ENCODE measurements around the gene DTNB.
"Not testable (repeated sequence)": the region's sequence is repeated elsewhere in the genome, so short reads cannot be mapped to it uniquely, and the experiment has no call there.

DTNB gene

GRCh38 chr2:25673300-25674076, at the start of gene DTNB:
TSS of gene DTNB (minus strand) at chr2:25673577. CDS start at chr2:25652660, 20,917 bp downstream.
- peak within 1 kb of the TSS; percentile 69 for H3K4me3 ChIP-seq (ENCODE audit: low read length)
- peaks cover 11% of the 10 kb centered on the region for H3K4me1 ChIP-seq (ENCODE audit: insufficient read depth, low read length)
- no peaks in the 10 kb centered on the region for H3K27me3 ChIP-seq (ENCODE audit: insufficient read depth, low read length)
- peak within 1 kb of the TSS; percentile 84 for H2AFZ ChIP-seq (ENCODE audit: low read depth, low read length)
- no peaks in the 10 kb centered on the region for H3K36me3 ChIP-seq (ENCODE audit: insufficient read depth, low read length)
- no peaks in the 10 kb centered on the region for H3K9me3 ChIP-seq (ENCODE audit: low read length)

- H3K36me3 ChIP-seq (ENCODE audit: insufficient read depth, low read length) = no peaks in the 10 kb centered on the region
- H3K27me3 ChIP-seq (ENCODE audit: insufficient read depth, low read length) = no peaks in the 10 kb centered on the region
- H3K9me3 ChIP-seq (ENCODE audit: low read length) = no peaks in the 10 kb centered on the region
- H3K4me1 ChIP-seq (ENCODE audit: insufficient read depth, low read length) = peaks cover 15% of the 10 kb centered on the region
- H2AFZ ChIP-seq (ENCODE audit: low read depth, low read length) = no peak overlapping the region
- H3K4me3 ChIP-seq (ENCODE audit: low read length) = no peak overlapping the region
Observed at GRCh38 chr2:25722224-25722623, 48.8 kb upstream of the DTNB start.

GRCh38 chr2:25720575-25720974, 47.2 kb upstream of the DTNB start:
- no peak overlapping the region for H3K4me3 ChIP-seq (ENCODE audit: low read length)
- no peaks in the 10 kb centered on the region for H3K27me3 ChIP-seq (ENCODE audit: insufficient read depth, low read length)
- no peak overlapping the region for H2AFZ ChIP-seq (ENCODE audit: low read depth, low read length)
- no peaks in the 10 kb centered on the region for H3K9me3 ChIP-seq (ENCODE audit: low read length)
- no peaks in the 10 kb centered on the region for H3K36me3 ChIP-seq (ENCODE audit: insufficient read depth, low read length)
- H3K4me1 ChIP-seq (ENCODE audit: insufficient read depth, low read length) = peaks cover 15% of the 10 kb centered on the region

- Histone ChIP-seq H3K9me3 (ENCODE audit: low read length) (peaks cover 2% of the 10 kb centered on the region), H3K4me1 (ENCODE audit: insufficient read depth, low read length) (no peaks in the 10 kb centered on the region), H3K4me3 (ENCODE audit: low read length) (no peak overlapping the region), H3K27me3 (ENCODE audit: insufficient read depth, low read length) (no peaks in the 10 kb centered on the region), H3K36me3 (ENCODE audit: insufficient read depth, low read length) (no peaks in the 10 kb centered on the region), H2AFZ (ENCODE audit: low read depth, low read length) (no peak overlapping the region)
Observed at GRCh38 chr2:25714740-25715139, 41.4 kb upstream of the DTNB start.

- Histone ChIP-seq H3K9me3 (ENCODE audit: low read length) (peaks cover 2% of the 10 kb centered on the region), H3K36me3 (ENCODE audit: insufficient read depth, low read length) (no peaks in the 10 kb centered on the region), H3K27me3 (ENCODE audit: insufficient read depth, low read length) (no peaks in the 10 kb centered on the region), H3K4me3 (ENCODE audit: low read length) (no peak overlapping the region), H3K4me1 (ENCODE audit: insufficient read depth, low read length) (no peaks in the 10 kb centered on the region), H2AFZ (ENCODE audit: low read depth, low read length) (no peak overlapping the region)
Observed at GRCh38 chr2:25712455-25712854, 39.1 kb upstream of the DTNB start.

GRCh38 chr2:25711675-25712354, 38.4 kb upstream of the DTNB start:
- Histone ChIP-seq H3K4me3 (ENCODE audit: low read length) (no peak overlapping the region), H3K9me3 (ENCODE audit: low read length) (peaks cover 2% of the 10 kb centered on the region), H2AFZ (ENCODE audit: low read depth, low read length) (no peak overlapping the region), H3K27me3 (ENCODE audit: insufficient read depth, low read length) (no peaks in the 10 kb centered on the region), H3K4me1 (ENCODE audit: insufficient read depth, low read length) (no peaks in the 10 kb centered on the region), H3K36me3 (ENCODE audit: insufficient read depth, low read length) (no peaks in the 10 kb centered on the region)

- no peak overlapping the region for H3K4me3 ChIP-seq (ENCODE audit: low read length)
- H2AFZ ChIP-seq (ENCODE audit: low read depth, low read length) = no peak overlapping the region
- H3K4me1 ChIP-seq (ENCODE audit: insufficient read depth, low read length) = no peaks in the 10 kb centered on the region
- H3K9me3 ChIP-seq (ENCODE audit: low read length) = peaks cover 2% of the 10 kb centered on the region
- no peaks in the 10 kb centered on the region for H3K27me3 ChIP-seq (ENCODE audit: insufficient read depth, low read length)
- H3K36me3 ChIP-seq (ENCODE audit: insufficient read depth, low read length) = no peaks in the 10 kb centered on the region
Observed at GRCh38 chr2:25710750-25711149, 37.4 kb upstream of the DTNB start.

GRCh38 chr2:25709349-25709748, 36.0 kb upstream of the DTNB start:
- H3K9me3 ChIP-seq (ENCODE audit: low read length) = peaks cover 2% of the 10 kb centered on the region
- no peak overlapping the region for H2AFZ ChIP-seq (ENCODE audit: low read depth, low read length)
- H3K27me3 ChIP-seq (ENCODE audit: insufficient read depth, low read length) = no peaks in the 10 kb centered on the region
- H3K4me1 ChIP-seq (ENCODE audit: insufficient read depth, low read length) = no peaks in the 10 kb centered on the region
- no peaks in the 10 kb centered on the region for H3K36me3 ChIP-seq (ENCODE audit: insufficient read depth, low read length)
- no peak overlapping the region for H3K4me3 ChIP-seq (ENCODE audit: low read length)

GRCh38 chr2:25707927-25708590, 34.7 kb upstream of the DTNB start:
- H3K36me3 ChIP-seq (ENCODE audit: insufficient read depth, low read length) = no peaks in the 10 kb centered on the region
- no peaks in the 10 kb centered on the region for H3K27me3 ChIP-seq (ENCODE audit: insufficient read depth, low read length)
- no peak overlapping the region for H3K4me3 ChIP-seq (ENCODE audit: low read length)
- peaks cover 2% of the 10 kb centered on the region for H3K9me3 ChIP-seq (ENCODE audit: low read length)
- no peaks in the 10 kb centered on the region for H3K4me1 ChIP-seq (ENCODE audit: insufficient read depth, low read length)
- no peak overlapping the region for H2AFZ ChIP-seq (ENCODE audit: low read depth, low read length)

- H3K4me1 ChIP-seq (ENCODE audit: insufficient read depth, low read length); H3K27me3 ChIP-seq (ENCODE audit: insufficient read depth, low read length); H3K9me3 ChIP-seq (ENCODE audit: low read length); H2AFZ ChIP-seq (ENCODE audit: low read depth, low read length); H3K36me3 ChIP-seq (ENCODE audit: insufficient read depth, low read length); H3K4me3 ChIP-seq (ENCODE audit: low read length): not testable (repeated sequence)
Observed at GRCh38 chr2:25705575-25705974, 32.2 kb upstream of the DTNB start.

GRCh38 chr2:25701801-25702200, 28.4 kb upstream of the DTNB start:
- no peak overlapping the region for H2AFZ ChIP-seq (ENCODE audit: low read depth, low read length)
- no peaks in the 10 kb centered on the region for H3K9me3 ChIP-seq (ENCODE audit: low read length)
- no peaks in the 10 kb centered on the region for H3K36me3 ChIP-seq (ENCODE audit: insufficient read depth, low read length)
- H3K4me1 ChIP-seq (ENCODE audit: insufficient read depth, low read length) = peaks cover 11% of the 10 kb centered on the region
- H3K4me3 ChIP-seq (ENCODE audit: low read length) = no peak overlapping the region
- peaks cover 8% of the 10 kb centered on the region for H3K27me3 ChIP-seq (ENCODE audit: insufficient read depth, low read length)

- Histone ChIP-seq H3K4me1 (ENCODE audit: insufficient read depth, low read length) (peaks cover 11% of the 10 kb centered on the region), H2AFZ (ENCODE audit: low read depth, low read length) (no peak overlapping the region), H3K4me3 (ENCODE audit: low read length) (no peak overlapping the region), H3K36me3 (ENCODE audit: insufficient read depth, low read length) (no peaks in the 10 kb centered on the region), H3K27me3 (ENCODE audit: insufficient read depth, low read length) (peaks cover 8% of the 10 kb centered on the region), H3K9me3 (ENCODE audit: low read length) (no peaks in the 10 kb centered on the region)
Observed at GRCh38 chr2:25700221-25700660, 26.9 kb upstream of the DTNB start.

GRCh38 chr2:25699216-25699615, 25.8 kb upstream of the DTNB start:
- H3K4me1 ChIP-seq (ENCODE audit: insufficient read depth, low read length) = peaks cover 11% of the 10 kb centered on the region
- no peaks in the 10 kb centered on the region for H3K36me3 ChIP-seq (ENCODE audit: insufficient read depth, low read length)
- peaks cover 8% of the 10 kb centered on the region for H3K27me3 ChIP-seq (ENCODE audit: insufficient read depth, low read length)
- no peaks in the 10 kb centered on the region for H3K9me3 ChIP-seq (ENCODE audit: low read length)
- H2AFZ ChIP-seq (ENCODE audit: low read depth, low read length) = no peak overlapping the region
- no peak overlapping the region for H3K4me3 ChIP-seq (ENCODE audit: low read length)
